GM21447 (cell line): ENCODE results near the gene TRAPPC8.
"Not testable (repeated sequence)": the region's sequence is repeated elsewhere in the genome, so short reads cannot be mapped to it uniquely, and the experiment has no call there.

Experiments used
- ATAC-seq: cut with Tn5 transposase; IDR thresholded peaks from one replicate; pipeline ENCODE4 v1.9.1; 2021; ENCODE audit not compliant: unreplicated experiment

The TRAPPC8 gene, protein sequence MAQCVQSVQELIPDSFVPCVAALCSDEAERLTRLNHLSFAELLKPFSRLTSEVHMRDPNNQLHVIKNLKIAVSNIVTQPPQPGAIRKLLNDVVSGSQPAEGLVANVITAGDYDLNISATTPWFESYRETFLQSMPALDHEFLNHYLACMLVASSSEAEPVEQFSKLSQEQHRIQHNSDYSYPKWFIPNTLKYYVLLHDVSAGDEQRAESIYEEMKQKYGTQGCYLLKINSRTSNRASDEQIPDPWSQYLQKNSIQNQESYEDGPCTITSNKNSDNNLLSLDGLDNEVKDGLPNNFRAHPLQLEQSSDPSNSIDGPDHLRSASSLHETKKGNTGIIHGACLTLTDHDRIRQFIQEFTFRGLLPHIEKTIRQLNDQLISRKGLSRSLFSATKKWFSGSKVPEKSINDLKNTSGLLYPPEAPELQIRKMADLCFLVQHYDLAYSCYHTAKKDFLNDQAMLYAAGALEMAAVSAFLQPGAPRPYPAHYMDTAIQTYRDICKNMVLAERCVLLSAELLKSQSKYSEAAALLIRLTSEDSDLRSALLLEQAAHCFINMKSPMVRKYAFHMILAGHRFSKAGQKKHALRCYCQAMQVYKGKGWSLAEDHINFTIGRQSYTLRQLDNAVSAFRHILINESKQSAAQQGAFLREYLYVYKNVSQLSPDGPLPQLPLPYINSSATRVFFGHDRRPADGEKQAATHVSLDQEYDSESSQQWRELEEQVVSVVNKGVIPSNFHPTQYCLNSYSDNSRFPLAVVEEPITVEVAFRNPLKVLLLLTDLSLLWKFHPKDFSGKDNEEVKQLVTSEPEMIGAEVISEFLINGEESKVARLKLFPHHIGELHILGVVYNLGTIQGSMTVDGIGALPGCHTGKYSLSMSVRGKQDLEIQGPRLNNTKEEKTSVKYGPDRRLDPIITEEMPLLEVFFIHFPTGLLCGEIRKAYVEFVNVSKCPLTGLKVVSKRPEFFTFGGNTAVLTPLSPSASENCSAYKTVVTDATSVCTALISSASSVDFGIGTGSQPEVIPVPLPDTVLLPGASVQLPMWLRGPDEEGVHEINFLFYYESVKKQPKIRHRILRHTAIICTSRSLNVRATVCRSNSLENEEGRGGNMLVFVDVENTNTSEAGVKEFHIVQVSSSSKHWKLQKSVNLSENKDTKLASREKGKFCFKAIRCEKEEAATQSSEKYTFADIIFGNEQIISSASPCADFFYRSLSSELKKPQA (N-terminal part only)

GRCh38 chr18:31942999-31943877, at the start of gene TRAPPC8:
Gene TRAPPC8, minus strand, starts transcription at chr18:31943128. Its CDS starts 364 bp downstream, at chr18:31942764.
- peak; percentile 84 for ATAC-seq

DNA sequence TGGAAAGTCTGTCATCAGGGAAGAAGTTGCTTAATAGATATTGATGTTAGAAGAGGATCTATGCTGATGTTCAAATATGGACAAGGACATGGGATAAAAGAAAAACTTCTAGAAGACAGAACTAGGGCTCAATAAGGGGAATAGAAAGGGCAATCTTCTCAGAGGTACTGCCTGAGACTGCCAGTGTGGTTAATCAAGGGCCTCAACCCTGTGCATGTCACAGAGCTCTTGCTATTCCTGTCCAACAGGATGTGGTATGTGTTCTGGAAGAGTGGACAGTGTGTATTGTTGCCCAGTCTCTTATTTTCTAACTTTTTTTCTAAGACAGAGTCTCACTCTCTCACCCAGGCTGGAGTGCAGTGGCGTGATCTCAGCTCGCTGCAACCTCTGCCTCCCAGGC, 47.9 kb upstream of the TRAPPC8 start:
- ATAC-seq, result peak; percentile 100

GRCh38 chr18:31983976-31984375, 41.0 kb upstream of the TRAPPC8 start:
- no peak for ATAC-seq

DNA sequence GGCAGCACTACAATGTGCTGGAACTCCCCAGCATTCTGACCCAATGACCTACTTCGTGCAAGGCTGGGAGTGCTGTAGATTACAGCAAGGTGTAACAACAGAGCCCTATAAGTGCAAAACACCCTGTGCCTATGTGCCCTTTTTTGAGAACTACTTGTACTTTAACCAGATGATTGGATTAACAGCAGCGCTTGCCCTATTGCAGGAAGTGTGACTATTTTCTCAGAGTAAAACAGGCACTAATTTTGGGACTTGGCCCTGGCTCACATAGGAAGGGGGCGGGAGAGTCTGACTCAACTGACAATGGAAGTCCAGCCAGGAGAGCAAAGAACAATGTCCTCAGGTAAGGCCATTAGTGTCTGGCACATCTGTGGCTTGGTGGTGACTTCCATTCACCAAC, 40.1 kb upstream of the TRAPPC8 start:
- no peak for ATAC-seq

DNA sequence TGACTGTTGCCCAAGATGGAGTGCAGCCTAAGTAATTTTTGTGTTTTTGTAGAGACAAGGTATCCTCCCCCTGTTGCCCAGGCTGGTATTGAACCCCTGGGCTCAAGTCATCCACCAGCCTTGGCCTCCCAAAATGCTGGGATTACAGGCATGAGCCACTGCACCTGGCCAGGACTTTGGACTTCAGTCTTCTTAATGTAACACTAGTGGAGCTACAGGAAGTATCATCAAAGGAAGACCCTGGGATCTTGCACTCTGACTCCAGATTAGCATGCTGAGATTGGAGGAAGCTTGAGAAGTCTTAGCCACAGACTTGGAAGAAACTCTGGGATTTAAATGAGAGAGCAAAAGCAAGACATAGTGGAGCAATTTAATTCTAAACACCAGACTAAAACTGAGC, 37.9 kb upstream of the TRAPPC8 start:
- ATAC-seq, result no peak

DNA sequence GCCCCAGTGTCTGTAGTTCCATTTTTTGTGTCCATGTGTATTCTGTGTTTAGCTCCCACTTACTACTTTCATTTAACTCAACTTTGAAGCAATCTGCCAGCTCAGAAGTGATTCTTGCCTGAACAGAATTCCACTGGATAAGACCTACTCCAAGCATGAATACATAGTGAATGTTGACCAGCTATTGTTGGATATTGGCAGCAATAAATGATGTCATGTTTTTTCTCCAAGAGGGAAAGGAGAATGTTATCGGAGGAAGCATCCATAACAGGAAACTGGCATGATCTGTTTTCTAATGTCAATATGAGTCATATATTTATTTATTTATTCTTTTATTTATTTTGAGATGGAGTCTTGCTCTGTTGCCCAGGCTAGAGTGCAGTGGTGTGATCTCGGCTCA, 36.8 kb upstream of the TRAPPC8 start:
- no peak for ATAC-seq

GRCh38 chr18:31978616-31979015, 35.7 kb upstream of the TRAPPC8 start:
- no peak for ATAC-seq

- ATAC-seq, result no peak
These were observed 34.4 kb upstream of the TRAPPC8 start for GRCh38 chr18:31977270-31977872.

DNA sequence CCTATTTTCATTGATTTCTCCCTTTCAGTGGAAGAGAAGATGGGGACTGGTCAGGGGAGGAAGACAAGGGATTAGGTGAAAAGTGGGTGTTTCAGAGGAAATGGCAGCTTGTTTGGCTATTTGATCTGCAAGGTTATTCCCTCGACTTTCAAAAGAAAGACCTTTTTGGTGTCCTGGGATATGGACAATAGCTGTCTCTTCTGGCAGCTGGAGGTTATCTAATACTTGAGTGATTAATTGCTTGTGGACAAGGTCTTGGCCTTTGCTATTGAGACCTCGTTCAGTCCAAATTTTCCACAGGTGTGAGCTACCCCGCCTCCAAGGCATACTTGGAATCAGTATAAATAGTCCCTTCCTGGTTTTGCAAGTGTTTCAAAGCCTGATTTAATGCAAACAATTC, 33.3 kb upstream of the TRAPPC8 start:
- no peak for ATAC-seq

GRCh38 chr18:31973929-31974546, 31.1 kb upstream of the TRAPPC8 start:
- no peak for ATAC-seq

DNA sequence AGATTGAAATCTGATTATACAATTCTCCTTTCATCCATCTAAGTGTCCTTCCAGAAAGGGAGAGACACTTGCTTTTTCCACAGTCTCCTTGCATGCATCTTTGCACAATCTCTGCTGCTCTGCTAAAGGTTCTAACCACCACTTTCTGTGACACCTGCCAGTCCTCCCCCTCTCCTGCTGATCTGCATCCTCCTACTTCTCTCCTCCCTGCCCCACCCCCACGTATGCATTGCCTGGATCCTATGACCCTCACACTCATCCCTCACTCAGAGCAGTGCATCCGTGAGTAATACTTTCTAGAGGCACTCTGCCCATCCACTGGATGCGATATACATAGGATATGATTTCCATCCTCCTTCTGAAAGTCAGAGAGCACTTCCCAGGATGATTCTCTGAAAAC, 27.7 kb upstream of the TRAPPC8 start:
- ATAC-seq, result no peak

DNA sequence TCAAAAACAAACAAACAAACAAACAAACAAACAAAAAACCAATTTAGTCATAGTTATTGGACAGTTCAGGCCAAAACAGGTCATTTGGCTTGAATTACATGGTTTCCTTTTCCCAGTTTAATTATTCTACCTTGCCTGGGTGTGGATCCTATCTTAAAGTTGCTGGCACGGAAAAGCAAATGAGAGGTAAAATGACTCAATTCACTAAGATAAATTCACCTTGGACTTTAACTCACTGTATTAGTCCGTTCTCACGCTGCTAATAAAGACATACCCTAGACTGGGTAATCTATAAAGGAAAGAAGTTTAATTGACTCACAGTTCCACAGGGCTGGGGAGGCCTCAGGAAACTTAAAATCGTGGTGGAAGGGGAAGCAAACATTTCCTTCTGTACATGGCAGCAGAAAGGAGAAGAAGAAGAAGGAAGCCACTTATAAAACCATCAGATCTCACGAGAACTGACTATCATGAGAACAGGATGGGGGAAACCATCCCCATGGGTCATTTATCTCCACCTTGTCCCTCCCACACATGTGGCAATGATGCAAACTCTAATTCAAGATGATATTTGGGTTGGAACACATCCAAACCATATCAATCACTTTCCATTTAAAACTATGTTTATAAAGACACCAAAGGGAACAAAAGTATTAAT, 22.5 kb upstream of the TRAPPC8 start:
- no peak for ATAC-seq

DNA sequence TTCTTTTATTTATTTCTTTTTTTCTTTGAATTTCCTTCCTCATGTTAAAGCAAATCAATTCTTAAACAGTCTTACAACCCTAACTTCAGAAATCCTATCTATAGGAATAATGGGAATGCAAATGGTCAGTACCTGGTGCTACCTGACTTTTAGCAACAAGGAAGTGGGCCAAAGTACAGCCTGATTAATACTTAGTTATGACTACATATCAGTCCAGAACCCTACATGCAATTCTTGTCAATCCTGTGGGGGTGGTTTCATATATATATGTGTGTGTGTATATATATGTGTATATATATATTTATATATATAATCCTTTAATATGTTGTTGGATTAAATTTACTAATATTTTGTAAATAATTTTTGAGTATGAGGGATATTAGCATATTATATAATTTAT, 14.8 kb upstream of the TRAPPC8 start:
- no peak for ATAC-seq

DNA sequence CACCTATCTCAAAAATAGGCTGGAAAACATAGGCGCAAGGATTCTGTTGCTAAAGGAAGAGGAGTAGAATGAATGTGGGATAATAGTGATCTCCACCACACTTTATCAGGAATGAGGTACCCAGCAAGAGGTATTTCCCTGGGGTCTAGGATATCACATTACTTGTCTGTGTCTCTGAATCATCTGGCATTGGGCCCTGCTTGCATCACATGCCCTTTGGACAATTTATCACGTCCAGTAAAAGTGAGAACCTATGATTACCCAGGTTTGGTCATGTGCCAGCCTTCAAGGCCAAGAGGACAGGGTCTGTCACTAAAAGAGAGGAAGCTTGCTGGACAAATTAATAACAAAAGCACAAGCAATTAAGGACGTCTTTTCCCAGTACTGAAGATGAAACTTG, 11.4 kb upstream of the TRAPPC8 start:
- ATAC-seq, result no peak

DNA sequence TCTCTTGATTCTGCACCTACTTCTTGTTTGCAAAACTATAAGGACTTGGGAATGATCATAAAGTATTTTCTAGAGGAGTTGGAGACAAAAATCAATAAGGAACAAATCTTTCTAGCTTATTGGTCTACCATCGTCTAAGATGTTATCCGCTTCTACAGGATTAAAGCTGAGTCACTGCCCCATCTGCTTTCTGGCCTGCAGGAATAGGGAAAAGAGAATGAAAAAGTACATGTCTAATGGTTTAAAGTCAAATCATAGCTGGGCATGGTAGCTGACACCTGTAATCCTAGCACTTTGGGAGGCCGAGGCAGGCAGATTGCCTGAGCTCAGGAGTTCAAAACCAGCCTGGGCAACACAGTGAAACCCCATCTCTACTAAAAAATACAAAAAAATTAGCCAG, 10.8 kb upstream of the TRAPPC8 start:
- not testable (repeated sequence) for ATAC-seq

DNA sequence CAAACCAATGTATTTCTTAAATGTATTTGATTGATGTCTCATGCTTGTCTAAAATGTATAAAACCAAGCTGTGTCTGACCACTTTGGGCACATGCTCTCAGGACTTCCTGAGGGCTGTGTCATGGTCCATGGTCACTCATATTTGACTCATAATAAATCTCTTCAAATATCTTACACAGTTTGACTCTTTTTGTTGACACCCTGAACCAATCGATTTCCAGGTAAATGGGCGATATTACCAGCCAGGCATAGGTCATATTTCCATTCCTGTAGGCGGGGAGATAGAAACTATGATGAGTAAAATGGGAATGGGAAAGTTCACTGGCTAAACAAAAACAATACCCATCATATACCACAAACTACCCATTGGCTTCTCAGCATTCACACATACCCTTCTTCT, 9.3 kb upstream of the TRAPPC8 start:
- no peak for ATAC-seq

- ATAC-seq, result no peak
These were observed 7.7 kb upstream of the TRAPPC8 start for GRCh38 chr18:31950583-31950982.

DNA sequence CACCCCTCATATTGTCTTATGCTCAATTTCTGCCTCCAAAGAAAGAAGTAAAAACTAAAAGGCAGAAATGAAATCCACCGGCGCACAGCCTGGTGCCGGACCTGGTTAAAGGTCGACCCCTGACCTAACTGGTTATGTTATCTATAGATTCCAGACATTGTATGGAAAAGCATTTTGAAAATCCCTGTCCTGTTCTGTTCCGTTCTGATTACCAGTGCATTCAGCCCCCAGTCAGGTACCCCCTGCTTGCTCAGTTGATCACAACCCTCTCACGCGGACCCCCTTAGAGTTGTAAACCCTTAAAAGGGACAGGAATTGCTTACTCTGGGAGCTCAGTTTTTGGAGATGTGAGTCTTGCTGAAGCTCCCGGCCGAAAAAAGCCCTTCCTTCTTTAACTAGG, 5.4 kb upstream of the TRAPPC8 start:
- not testable (repeated sequence) for ATAC-seq
